HG02852 (cell line): ENCODE data around the gene KCNK7.
A peak's percentile ranks its signal among the peaks of the same experiment; 100 is the strongest.
"Not testable (repeated sequence)": the region's sequence is repeated elsewhere in the genome, so short reads cannot be mapped to it uniquely, and the experiment has no call there.

ENCODE experiments used
- ATAC-seq: cut with Tn5 transposase; IDR thresholded peaks from one replicate; pipeline ENCODE4 v1.9.1; 2021; ENCODE audit warnings: mild to moderate bottlenecking, moderate library complexity; ENCODE audit not compliant: unreplicated experiment

Gene KCNK7

DNA sequence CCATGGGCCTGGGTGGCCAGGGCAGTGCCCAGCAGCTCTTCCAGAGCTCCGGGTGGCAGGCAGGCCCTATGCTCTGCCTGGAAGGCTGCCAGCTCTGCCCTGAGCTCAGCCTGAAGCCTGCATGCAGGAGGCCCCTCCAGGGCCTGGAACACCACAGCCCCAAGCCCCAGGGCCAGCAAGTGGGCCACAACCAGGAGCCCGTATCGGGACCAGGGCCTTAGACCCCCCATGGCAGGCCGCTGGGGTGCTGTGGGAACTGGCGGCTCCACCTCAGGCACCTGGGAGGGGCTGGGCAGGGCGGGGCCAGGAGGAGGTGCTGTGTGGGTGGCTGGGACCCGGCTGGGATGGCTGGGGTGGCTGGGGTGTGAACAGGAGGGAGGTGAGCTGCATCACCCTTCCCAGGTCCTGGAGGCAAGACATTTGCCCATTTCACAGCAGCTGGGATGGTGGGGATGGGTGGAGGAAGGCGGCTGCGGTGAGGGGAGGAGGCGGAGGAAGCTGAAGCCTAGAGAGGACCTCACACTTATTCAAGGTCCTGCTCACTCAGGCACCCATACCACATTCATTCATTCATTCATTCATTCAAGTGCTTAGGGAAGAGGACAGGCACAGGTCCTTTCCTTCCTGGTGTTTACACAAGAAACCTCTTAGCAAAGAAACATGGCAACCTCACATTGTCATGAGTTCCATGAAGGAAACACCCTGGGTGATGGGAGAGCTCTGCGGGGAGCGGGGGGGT, at the start of gene KCNK7:
KCNK7 (minus strand) TSS at position 258 of the 739 bp plus-strand sequence; CDS start at position 230, 28 bp downstream.
- no peak for ATAC-seq

DNA sequence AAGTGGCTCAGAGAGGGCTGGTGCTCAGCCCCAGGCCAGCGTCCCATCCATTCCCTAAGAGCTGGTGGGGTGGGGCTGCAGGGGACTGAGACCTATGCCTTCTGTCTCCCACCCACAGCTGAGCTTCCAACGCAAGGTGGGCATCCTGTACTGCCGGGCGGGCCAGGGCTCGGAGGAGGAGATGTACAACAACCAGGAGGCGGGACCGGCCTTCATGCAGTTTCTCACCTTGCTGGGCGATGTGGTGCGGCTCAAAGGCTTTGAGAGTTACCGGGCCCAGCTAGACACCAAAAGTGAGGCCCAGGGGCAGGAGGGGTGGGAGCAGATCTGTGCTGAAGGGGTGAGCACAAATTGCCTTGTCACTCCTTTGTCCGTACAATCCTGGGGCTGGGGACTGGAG, 49.2 kb upstream of the KCNK7 start:
- ATAC-seq = no peak

DNA sequence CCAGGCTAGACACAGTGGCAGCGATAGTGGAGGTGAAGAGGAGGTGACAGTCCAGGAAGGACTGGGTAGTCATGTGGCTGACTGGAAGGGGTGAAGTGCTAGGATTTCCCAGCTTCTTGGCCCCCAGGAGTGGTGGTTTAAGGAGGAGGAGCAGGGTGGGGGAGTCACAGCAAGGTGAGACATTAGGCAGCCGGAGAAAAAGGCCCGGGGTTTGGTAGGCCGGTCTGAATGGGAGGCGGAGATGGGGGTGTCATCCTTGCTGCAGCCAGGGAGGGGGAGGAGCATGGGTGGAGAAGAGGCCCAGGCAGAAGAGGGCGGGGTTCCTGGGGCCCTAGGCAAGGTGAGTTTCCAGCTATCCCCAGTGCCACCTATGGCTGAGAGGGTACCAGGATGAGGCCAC, 48.4 kb upstream of the KCNK7 start:
- no peak for ATAC-seq

DNA sequence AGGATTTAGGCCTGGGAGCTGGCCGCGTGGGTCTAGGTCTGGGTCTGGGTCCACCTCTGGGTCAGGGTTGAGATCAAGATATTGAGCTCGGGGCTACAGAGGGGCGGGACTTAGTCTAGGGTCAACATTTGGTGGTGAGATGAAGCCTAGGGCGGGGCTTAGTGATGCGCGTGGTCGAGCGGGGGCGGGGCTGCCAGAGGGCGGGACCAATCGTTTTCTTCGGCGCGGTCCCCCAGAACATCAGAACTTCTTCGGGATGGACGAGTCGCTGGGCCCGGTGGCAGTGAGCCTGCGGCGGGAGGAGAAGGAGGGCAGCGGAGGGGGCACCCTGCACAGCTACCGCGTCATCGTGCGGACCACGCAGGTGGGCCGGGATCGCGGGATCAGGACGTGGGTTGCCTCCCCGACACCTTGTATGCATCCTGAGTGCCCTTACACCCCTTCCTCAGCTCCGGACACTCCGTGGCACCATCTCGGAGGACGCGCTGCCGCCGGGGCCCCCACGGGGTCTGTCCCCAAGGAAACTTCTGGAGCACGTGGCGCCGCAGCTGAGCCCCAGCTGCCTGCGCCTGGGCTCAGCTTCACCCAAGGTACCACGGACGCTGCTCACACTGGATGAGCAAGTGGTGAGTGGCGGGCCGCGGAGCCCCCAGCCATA, 46.5 kb upstream of the KCNK7 start:
- ATAC-seq = no peak

- ATAC-seq = no peak
Measured at GRCh38 chr11:65641297-65642013, 45.9 kb upstream of the KCNK7 start.

DNA sequence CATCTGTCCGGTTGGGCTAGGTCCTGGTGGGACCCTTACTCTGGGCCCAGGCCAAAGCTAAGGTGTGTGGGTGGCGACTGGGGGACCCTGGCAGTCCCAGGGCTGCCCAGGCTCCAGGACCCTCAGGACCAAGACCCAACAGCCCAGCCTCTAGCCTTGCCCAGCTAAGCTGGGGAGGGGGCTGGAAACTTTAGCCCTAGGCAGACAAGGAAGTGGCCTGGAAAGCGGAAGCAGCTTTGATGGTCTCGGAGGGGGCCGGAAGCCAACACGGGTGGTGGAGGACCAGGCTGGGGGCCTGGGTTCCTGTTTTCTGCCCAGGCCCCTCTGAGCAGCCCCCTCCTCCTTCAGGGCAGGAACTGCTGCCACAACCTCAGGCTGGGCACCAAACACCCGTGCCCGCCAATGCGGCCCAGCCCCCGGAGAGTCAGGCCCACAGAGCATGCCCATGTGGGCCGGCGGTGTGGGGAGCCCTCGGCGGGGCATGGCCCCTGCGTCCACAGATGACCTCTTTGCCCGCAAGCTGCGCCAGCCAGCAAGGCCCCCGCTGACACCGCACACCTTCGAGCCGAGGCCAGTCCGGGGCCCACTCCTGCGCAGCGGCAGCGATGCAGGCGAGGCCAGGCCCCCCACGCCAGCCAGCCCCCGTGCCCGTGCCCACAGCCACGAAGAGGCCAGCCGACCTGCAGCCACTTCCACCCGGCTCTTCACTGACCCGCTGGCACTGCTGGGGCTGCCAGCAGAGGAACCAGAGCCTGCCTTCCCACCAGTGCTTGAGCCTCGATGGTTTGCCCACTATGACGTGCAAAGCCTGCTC, 45.1 kb upstream of the KCNK7 start:
- ATAC-seq = no peak

- no peak for ATAC-seq
Measured at GRCh38 chr11:65639623-65640482, 44.3 kb upstream of the KCNK7 start.

DNA sequence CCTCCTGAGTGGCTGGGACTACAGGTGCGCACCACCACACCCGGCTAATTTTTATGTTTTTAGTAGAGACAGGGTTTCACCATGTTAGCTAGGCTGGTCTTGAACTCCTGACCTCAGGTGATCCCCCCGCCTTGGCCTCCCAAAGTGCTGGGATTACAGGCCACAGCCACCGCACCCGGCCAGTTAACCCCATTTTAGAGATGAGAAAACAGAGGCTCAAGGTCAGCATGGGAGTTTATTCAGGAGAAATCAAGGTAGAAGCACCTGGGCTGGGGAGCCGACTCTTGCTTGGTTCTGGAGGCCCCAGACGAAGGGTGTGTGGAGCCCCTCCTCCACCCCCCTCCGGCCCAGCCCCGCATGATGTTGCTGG, 43.6 kb upstream of the KCNK7 start:
- ATAC-seq = not testable (repeated sequence)

DNA sequence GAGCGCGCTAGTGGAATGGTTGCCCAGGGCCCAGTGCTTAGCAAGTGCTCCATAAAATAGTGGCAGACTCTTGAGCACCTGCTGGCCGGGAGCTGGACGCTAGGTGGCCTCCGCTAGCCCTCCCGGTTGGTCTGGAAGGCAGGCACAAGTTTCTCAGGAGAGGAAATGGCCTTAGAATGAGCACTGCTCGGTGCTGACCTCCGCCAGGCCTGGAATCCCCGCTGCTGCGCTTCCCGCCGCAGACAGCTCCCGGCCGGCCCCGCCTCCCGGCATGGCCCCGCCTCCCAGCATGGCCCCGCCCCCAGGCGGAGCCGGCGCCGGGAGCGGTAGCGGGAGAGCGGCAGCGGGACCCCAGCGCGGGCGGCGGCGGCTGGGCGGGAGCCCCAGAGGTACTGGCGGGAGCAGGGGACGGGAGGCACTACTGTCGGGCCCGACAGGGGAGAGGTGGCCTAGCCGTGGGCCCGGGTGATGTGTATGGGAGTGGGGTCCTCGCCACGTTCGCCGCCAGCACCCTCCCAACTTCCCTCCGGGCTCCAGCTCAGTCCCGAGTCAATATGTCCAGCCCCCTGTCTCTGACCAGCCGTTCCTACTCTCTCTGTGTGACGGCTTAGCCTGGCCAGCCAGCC, 42.3 kb upstream of the KCNK7 start, which contains the start of gene SIPA1:
SIPA1 (plus strand) TSS at position 308 of the 626 bp plus-strand sequence. CDS start 2,821 bp downstream, outside the sequence.
- ATAC-seq = peak; percentile 62

GRCh38 chr11:65637032-65637557, 41.5 kb upstream of the KCNK7 start:
- ATAC-seq = no peak

- ATAC-seq = no peak
Measured at GRCh38 chr11:65636108-65637031, 40.8 kb upstream of the KCNK7 start.

DNA sequence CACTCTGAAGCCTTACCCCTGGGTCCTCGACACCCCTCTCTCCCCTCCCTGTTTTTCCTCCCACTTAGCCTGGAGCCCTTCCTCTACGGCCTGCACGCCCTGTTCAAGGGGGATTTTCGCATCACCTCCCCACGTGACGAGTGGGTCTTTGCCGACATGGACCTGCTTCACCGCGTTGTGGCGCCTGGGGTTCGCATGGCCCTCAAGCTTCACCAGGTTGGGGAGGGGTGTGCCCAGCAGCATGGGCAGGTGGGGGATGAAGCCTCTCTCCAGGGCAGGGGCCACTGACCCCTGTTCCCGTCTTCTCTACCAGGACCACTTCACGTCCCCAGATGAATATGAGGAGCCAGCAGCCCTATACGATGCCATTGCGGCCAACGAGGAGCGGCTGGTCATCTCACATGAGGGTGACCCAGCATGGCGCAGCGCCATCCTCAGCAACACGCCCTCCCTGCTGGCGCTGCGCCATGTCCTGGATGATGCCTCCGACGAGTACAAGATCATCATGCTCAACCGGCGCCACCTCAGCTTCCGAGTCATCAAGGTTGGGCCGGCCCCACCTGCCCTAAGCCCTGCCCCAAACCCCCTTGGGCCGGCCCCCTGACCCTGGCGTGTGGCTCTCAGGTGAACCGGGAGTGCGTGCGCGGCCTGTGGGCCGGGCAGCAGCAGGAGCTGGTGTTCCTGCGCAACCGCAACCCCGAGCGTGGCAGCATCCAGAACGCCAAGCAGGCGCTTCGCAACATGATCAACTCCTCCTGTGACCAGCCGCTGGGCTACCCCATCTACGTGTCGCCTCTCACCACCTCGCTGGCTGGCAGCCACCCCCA, 39.5 kb upstream of the KCNK7 start:
- no peak for ATAC-seq

GRCh38 chr11:65634440-65634839, 38.8 kb upstream of the KCNK7 start:
- no peak for ATAC-seq

DNA sequence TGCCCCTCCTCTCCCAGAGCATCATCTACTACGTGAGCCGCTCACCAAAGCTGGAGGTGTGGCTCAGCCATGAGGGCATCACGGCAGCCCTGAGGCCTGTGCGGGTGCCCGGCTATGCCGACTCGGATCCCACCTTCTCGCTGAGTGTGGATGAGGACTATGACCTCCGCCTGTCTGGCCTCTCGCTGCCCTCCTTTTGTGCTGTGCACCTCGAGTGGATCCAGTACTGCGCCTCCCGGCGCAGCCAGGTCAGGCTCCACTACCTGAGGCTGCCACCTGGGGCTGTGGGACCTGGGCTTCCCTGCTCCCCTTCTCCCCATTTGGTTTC, 38.5 kb upstream of the KCNK7 start:
- ATAC-seq = no peak

DNA sequence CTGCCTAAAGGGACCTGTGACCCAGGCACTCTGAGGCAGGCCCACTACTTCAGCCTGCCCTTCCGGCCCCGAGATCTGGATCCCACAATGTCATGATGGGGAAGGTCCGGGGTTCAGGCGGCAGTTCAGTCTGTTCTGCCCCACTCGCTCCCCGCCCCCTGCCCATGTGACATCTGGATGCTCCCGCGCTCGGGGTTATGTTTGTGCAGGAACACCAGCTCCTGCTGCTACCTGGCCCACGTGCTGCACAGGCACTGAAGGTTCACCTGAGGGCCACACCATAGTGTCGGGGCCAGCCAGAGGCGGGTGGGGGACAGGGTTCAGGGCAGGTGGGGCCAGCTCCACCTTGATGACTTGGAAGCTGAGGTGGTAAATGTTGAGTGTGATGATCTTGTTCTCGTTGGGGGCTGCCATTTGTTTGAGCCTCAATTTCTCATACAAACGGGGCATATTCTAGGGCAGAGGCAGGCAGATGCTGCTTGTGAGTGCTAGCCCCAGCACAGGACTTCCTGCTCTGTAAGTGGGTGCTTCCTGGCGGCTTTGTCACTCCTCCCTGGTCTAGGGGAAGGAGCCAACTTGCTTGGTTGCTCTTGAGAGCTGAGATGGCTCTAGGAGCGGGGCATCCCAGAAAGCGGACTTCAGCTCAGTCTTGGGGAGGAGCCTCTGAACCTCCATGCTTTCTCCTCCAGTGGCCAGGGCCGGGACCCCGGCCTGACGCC, 37.9 kb upstream of the KCNK7 start:
- ATAC-seq = no peak

GRCh38 chr11:65630215-65630614, 34.6 kb upstream of the KCNK7 start:
- ATAC-seq = no peak

DNA sequence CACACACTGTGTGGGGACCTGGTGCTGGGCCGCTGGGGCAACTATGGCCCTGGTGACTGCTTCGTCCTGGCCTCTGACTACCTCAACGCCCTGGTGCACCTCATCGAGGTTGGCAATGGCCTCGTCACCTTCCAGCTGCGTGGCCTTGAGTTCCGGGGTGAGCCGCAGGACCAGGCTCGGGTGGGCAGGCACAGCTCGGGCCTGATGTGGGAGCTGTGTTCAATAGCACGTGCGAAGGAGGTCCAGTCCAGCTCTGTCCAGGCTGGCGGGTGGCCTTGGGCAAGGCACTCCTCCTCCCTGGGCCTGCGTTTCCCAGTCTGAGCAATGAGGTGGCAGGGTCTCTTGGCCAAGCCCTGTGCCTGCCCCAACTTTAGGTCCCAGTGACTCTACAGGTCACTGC, 34.0 kb upstream of the KCNK7 start:
- no peak for ATAC-seq
